Measurements from ENCODE around the gene IL17RB.

The IL17RB gene

DNA sequence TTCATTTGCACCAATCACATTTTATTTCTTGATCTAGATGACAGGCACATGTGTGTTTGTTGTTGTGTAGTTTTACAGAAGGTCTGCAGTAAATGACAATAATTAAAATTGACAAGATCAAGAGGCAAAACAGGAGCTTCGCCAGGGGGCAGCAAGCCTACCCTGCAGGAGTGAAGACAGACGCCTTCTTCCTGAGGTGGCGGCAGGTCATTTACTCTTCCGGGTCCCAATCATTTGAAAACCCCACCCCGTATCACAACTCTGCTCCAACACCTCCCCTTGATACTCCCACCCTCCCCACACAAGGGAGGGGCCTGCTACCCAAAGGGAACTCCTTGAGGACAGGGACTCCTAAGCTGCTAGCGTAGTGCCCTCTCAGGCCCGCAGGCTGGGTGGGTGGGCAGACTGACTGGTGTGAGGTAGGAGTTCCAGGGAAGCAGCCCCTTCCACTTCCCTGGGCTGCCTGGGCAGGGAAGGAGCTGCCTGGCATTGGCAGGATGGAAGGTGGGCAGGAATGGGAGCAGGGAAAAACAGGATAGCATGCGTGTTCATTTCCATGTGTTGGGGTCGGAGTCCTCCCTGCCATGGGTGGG, 13.2 kb upstream of the IL17RB start:
- no peak for DNase-seq

DNA sequence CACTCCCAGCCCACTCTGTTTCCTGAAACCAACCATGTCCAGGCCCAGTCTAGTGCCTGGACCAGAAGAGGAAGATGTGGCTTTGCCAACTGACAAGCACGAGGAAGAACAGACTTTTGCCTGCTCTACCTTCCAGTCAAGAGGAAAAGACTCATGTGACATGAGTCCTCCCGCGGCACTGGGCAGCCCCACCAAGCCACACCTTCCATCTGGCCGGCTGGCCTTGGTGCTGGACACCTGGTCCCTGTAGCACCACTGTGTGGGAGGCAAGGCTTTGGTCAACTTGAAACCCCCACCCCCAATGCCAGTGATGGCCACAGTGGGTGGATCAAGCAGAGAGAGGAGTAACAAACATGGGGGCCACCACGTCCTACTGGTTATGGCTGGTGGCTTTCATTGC, 12.7 kb upstream of the IL17RB start:
- DNase-seq, result no peak

DNA sequence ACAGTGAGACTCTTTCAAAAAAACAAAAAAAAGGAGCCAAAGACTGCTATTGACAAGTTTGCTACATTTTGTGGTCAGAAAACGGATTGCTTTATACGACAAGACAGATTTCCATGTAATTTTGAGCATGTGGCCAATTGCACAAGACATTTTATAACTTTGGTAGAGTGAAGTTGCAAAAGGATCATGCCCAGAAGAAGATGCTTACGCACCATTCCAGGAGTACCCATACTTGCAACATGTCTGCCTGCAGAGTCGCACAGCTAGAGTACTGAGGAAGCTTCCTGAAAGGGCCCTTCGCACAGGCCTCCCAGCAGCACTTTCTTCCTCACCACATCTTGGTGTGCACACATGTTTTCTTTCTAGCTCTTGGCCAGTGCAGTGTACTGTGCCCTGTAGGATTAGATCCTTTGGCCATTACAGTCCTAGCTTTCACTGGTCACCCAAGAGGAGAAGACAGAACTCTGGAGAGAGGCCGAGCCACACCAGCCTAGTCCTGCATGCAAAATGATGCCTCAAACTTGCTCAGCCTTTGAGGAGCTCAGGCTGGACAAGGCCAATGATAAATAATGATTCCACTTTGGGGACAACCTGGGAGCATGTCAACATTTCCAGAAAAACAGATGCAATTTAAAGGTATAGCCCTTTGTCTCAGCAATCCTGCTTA, 11.8 kb upstream of the IL17RB start:
- DNase-seq, result no peak

DNA sequence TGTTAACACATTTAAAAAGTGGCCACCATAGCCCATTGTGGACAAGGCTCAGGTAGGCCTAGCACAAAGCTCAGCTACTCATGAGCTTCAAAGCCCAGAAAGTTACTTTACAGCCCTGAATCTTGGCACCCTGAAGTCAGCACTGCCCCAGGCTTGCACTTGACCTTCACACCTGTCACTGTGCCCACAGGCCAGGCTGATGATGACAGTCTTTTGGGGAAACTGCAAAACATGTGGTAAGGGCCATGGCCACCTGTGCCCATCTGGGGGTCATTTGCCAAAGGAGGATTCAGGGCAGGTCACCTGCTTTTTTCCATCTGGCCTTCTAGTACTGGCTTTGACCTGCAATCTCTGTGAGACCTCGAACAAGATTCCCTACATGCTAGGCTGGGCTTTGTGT, 11.1 kb upstream of the IL17RB start:
- no peak for DNase-seq

DNA sequence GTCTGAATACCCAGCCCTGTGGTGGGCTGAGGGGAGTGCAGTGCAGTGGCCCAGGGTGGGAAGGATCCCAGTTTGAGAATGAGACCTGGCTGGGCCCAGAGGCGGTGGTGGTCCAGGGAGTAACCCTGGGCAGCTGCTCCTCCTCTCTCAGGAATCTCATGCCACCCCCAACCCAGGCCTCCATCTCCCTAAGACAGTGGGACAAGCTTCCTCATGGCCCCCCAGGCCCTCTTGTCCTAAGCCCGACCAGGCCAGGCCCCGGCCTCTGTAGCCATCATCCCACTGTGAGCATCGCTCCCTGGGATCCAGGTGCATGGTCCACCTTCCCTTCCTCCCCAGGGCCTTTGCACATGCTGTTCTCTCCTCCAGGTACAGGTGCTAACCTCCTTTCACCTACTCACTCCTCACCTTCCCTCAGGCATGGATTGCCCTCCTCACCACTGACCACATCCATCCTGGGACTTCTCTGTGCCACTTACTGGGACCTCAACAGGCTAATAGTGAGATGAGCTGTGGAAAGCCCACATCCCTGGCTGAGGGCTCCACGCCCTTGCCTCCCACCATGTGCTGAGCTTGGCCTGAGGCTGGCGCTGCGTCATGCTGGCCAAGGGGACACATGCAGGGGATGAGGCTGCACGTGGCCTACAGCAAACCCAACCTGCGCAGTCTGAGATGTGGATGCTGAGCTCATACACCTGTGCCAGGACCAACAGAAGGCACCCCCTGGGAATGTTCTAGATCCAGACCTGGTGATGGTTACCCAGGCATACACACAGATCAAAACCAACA, 10.1 kb upstream of the IL17RB start:
- DNase-seq, result no peak

DNA sequence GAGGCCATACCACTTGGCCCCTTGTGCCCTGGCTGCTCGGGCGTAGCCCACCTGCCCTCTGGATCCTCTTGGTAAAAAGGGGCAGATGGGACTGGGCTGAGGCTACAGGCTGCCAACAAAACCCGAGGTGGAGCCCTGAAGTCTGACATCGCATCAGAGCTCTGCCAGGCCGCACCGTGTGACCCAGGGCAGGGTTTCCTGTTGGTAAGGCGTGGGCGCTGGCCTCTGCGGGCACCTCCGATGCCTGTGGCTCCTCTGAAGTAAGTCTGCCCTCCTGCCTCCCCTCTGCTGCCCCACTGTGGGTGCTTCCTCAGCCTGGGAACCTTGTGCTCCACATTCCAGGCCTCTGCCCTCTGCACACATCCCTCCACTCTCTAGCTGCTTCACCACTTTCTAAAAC, 9.0 kb upstream of the IL17RB start:
- DNase-seq, result no peak

DNA sequence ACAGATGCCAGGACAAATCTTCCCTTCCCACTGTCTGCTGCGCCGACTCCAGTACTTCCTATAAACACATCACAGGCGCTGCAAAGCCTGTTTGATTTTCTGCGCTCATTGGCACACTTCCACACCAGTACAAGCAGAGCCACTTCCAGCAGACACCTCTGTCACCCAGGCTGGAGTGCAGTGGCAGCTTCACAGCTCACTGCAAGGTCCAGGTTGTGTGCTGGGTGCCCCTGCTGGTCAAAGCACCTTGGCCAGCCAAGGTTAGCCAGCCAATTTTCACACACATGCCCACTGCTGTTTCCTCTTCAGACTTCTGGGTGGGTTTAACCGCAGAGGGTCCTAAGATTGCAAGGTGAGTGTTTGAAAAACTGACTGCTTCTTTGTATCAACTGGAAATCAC, 5.1 kb upstream of the IL17RB start:
- no peak for DNase-seq

DNA sequence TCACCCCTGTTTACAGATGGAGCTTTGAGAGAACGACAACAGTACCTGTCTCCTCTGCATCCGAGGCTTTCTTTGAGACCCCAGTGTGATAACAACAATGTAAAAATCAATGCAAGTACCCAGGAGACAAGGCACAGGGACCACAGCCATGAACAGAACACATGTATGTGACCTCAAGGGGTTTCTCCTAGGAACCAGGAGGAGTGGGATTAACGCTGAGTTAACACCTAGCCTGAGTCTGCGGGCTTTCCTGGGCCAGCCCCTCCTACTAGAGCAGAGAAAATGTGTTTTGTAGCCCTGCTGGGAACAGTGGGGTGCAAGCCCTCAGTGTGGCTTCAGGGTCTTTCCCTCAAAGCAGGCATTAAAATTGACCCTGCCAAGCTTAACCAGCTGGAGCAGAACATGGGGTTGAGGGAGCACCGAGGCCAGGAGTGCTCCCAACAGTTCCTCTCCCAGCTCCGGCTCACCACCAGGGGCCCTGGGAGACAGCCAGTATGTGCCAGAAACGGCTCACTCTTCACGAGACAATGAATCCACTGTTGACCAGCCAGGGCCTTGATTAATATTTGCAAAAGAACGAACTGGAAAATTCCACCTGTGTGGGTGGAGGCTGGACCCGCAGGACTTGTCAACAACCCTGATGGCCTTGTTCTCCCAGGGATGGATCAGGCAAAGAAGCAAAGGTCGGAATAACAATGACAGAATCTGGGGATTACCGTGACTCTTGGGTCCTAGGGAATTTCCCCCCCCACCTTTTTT, 3.8 kb upstream of the IL17RB start:
- DNase-seq, result no peak

DNA sequence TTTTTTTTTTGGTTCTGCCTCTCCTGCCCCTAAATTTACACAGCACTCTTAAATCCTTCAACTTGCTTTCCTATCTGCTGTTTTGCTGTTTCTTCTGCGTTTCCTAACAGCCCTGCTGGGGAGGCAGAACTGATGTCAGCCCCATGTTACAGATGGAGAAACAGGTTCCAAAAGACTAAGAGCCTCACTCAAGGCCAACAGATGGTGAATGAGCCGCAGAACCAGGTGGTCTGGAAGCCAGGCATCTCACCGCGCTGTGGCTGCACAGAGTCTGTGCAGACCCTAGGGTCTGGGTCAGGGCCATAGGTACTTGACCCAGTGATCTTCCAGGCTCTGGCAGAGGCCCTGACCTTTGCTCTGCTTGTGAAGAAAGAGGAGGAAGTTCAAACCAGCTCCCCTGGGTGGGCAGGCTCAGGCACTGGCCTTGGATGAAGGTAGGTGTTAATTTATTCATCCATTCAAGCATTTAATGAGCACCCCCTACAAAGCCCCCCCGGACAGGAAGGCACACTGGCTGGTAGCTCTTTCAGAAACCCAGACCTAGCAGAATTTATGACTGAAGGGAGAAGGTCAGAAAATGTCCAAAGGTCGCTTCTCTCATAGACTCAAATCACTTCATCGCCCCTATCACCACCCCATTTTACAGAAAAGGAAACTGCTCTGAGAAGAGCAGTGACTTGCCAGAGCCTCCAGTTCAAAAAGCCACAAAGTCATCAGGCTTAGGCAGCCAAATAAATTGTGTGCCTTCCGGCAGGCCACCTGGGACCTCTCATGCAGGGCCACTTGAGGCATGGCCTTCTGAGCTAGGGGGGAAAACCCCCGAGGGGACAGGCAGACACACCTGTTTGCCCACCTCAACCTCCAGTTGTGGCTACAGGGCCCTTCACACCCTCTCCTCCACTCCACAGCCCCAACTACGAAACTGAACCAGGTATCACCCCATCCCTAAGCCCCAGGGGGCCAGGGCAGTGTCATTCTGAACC, 2.9 kb upstream of the IL17RB start:
- no peak for DNase-seq

DNA sequence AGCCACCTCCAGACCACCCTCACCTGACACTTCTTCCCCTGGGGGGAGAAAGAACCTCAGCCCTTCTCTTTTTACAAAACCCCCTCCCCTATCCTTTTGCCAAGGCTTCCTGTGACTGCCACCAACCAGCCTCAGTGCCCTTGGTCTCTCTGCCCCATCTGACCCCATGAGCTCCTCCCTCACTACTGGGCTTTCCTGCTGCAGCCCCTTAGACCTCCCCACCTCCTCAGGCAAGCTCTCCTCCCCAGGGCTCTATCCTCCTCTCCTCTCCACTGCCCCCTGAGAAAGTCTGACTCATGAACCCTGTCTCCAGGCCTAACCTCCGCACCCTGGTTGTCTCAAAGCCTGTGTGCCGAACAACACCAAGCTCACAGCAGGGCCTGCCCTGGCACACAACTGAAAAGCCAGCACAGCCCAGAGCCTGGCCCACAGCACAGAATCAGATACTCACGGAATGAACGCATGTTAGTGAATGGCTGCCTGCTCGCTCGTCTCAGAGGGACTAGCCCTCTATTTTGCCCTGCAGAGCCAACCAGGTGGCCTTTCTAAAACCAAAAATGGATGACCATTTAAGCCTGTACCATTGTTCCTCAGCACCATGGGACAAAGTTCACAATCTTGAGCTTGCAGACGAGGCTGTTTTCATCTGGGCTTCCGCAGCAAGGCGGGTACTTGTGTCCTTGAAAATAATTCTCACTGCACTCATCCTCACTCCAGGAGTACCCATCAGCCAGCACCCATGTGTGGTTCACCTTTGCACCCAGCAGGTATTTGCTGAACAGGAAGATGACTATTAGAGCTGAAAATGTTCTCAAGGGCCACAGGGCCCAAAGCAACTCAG, 1.9 kb upstream of the IL17RB start:
- no peak for DNase-seq

DNA sequence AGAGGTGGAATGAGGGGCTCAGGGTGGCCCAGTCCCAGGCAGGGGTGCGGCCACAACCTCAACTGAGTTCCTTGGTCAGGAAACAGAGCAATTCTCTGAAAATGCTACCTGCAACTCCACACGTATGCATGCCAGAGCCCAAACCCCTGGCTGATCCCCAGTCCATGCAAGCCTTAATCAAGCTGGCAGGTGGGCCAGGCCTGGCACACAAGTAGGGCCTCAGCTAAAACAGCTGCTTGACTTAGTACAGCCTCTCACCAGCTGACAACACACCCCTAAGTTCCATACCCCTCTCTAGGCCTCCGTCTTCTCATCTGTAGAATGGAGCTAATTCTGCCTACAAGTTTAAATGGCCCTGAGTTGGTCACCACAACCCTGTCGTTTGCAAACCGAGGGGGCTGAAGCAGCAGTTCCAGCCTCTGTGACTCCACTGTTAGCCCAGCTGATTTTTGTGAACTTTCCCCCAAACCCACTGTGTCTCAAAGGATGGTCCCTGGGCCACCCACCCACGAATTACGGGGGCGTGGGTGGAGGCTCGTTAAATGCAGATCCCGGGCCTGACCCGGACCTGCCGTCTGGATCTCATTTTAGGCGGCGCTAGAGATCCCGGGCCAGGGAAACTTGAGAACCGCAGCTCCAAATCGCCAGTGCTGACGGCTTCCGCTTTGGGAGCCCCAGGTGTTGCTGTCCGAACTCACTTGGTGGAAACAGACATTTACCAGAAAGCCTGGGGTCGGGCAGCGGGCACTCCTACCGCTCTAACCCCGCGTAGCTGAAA, 1.1 kb upstream of the IL17RB start:
- no peak for DNase-seq

DNA sequence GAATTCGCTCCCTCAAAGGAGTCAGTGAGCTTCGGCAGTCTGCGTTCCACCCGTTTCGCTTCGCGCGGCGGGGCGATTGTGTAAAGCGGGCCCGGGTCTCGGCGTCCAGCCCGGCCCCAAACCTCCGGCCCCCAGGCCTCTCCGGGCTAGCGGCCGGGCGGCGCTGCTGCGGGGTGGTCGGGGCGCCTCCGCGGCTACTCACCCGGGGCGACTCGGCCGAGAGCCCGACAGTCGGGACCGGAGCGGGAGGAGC, 561 bp upstream of the IL17RB start:
- DNase-seq, result no peak

DNA sequence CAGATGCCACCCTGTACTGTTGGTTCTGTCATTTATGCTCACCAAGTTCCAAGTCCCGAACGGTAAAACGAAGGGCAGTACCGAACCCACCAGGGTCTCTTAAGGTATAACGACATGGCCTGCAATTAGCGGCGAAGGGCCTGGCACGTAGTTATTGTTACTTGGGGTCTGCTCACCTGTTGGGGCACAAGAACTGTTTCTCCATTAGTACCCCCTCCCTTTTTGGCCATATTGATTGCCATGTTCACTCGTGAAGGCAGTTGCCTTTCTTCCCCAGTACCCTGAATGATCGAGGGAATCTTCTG, 435 bp downstream of the IL17RB start:
- DNase-seq, result no peak

DNA sequence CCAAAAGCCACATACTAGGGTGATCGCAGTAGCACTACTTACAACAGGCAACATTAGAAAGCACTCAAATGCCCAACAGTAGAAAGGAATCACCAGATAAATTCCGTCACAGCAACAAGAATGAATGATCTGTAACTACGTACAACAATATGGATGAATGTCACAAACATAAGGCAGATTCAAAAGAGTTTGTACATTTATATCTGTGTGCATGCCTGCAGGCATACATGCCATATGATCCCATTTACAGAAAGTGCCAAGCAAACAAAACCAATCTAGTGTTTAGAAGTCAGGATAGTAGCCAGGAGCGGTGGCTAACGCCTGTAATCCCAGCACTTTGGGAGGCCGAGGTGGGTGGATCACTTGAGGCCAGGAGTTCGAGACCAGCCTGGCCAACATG, 3.5 kb downstream of the IL17RB start:
- no peak for DNase-seq

DNA sequence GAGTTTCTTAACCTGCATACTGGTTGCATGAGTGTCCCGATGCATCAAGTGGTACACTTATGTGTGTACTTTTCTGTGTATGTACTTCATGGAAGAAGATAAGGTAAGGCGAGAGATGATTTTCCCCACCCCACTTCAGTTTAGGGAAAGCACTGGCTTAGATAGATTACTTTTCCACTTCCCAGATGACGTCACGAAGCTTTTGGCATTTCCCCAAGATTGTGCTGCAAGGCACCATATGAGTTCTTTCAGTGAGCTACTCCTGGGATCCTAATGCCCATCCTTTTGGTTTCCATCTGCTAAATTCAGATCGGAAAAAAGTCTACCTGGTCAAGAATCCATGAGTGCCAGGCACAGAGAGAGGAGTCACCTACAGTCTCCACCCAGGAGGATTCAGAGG, 4.5 kb downstream of the IL17RB start:
- DNase-seq, result no peak

DNA sequence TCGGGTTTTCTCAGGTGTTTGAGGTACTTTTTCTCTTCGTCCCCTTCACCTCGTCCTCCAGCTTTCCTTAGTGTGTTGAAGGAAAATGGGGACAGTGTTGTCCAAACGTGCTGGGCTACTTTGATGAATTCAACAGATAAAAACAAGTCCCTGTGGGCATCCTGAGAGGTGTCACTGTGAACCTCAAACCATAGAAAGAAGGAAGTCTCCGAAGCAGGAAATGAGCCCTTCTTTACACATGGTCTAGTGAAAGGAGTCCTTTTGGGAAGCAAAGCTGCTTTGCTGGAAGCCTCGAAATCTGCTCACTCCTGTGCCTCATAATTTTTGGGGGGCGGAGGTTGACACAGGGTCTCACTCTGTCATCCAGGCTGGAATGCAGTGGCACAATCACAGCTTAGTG, 10.6 kb downstream of the IL17RB start:
- no peak for DNase-seq

DNA sequence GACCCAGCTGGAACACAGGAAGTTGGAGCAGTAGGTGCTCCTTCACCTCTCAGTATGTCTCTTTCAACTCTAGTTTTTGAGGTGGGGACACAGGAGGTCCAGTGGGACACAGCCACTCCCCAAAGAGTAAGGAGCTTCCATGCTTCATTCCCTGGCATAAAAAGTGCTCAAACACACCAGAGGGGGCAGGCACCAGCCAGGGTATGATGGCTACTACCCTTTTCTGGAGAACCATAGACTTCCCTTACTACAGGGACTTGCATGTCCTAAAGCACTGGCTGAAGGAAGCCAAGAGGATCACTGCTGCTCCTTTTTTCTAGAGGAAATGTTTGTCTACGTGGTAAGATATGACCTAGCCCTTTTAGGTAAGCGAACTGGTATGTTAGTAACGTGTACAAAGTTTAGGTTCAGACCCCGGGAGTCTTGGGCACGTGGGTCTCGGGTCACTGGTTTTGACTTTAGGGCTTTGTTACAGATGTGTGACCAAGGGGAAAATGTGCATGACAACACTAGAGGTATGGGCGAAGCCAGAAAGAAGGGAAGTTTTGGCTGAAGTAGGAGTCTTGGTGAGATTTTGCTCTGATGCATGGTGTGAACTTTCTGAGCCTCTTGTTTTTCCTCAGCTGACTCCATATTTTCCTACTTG, 11.9 kb downstream of the IL17RB start:
- DNase-seq, result no peak

DNA sequence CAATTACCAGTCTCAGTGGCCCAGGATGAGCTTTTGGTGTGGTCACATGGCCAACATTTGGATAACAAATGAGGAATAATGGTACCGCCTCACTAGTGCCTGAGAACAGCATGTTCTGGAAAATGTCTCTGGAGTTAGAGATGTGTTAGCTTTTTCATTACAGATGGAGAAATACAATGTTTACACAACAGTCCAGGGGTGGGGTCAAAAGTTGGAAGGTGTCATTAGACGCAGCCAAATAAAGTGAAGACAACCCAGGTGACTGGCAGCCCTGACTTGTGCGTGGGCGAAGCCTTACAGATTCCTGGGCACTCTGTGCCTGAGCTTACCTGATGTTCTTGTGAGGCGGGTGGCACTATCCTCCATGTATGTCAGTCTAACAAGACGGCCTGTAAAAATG, 12.8 kb downstream of the IL17RB start:
- no peak for DNase-seq

DNA sequence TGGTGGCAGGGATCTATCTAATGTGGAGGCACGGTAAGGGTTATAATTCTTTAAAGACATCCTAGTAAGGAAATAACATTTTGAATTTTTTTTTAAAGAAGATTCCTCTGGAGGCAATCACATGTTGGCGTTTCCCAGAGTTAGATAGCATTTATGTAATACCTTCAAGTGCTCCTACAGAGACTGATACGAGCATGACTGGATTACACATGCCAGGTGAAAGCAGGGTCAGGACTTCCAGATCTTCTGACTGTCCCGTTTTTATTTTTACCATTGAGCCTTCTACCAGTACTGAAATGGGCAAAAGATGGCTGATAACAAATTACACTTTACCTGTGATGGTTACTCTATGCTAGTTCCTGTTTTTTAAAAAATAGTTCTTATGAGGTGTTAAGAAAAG, 13.8 kb downstream of the IL17RB start:
- no peak for DNase-seq

DNA sequence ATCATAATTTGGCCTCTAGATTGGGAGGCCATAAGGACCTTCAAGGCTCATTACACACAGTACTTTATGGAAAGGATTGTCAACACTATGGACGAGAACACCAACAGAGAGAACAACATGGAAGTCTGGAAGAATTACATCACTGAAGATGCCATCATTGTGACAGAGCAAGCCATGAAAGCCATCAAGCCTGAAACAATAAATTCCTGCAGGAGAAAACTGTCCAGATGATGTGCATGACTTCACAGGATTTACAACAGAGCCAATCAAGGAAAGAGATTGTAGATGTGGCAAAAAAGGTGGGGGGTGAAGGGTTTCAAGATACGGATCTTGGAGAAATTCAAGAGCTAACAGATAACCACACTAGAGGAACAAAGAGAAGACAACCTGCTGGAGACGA, 15.9 kb downstream of the IL17RB start:
- no peak for DNase-seq

DNA sequence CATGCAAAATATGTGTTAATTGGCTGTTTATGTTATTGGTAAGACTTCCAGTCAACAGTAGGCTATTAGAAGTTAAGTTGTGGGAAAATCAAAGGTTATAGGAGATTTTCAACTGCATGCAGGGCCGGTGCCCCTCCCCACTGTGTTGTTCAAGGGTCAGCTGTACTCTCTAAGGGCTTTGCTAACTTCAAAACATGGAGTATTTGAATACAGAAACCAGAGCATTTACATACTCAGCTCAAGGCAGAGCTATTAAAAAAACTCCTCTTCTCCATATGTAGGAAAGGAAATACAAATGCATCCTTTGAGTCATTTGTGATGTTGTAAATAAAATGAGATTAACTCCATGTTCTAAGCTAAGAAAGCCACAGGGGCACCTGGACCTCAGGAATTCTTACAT, 16.8 kb downstream of the IL17RB start:
- no peak for DNase-seq

Data from CD4-positive, alpha-beta T cell treated with Interleukin-17A for 4 hours (primary cell).